Measurements from ENCODE around the gene ACOT6. TPM values are rescaled to one million over a fixed set of nuclear protein-coding genes. Genes with fewer than 3 reads are reported as not detected.
"Not testable (repeated sequence)": the region's sequence is repeated elsewhere in the genome, so short reads cannot be mapped to it uniquely, and the experiment has no call there.

Gene ACOT6
- total RNA-seq, 1 experiment from 2014 or later = not detected

DNA sequence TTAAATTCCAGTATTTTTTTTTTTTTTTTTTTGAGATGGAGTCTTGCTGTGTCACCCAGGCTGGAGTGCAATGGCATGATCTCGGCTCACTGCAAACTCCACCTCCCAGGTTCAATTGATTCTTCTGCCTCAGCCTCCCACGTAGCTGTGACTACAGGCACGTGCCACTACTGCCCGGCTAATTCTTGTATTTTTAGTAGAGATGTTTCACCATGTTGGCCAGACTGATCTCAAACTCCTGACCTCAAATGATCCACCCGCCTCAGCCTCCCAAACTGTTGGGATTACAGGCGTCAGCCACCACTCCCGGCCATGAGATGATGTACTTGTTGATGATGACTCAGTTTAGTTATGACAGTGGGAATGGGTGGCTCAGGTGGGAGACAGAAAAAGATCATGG, 38.1 kb upstream of the ACOT6 start:
- CTCF ChIA-PET = interaction anchor here (0.7 kb wide), 1 partner anchor 22 kb away, joined by 6 read pairs; no protein-coding TSS in a partner anchor
- intact Hi-C loops (cut with micrococcal nuclease); H3K9me3 Mint-ChIP-seq (ENCODE audit: unreplicated experiment); H3K27ac Mint-ChIP-seq (ENCODE audit: low read depth, unreplicated experiment); H3K4me1 Mint-ChIP-seq (ENCODE audit: insufficient read depth, unreplicated experiment); DNase-seq (ENCODE audit: unreplicated experiment); H3K27me3 Mint-ChIP-seq (ENCODE audit: insufficient read depth, unreplicated experiment); BruUV-seq (replicated peaks); POLR2A ChIA-PET; H3K4me3 Mint-ChIP-seq (ENCODE audit: unreplicated experiment): not testable (repeated sequence)
- peaks cover 46% of the 10 kb centered on the region for H3K36me3 Mint-ChIP-seq (ENCODE audit: insufficient read depth, unreplicated experiment)

DNA sequence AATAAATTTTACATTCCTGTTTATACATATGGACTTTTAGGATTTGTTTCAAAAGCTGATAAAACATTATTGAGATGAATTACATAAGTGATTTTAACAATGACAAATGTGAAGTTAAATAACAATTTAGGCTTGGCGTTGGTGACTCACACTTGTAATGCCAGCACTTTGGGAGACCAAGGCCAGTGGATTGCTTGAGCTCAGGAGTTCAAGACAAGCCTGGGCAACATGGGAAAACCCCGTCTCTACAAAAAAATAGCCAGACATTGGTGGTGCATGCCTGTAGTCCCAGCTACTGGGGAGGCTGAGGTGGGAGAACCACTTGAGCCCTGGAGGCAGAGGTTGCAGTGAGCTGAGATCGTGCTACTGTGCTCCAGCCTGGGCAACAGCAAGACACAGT, 35.9 kb upstream of the ACOT6 start:
- Mint-ChIP-seq H3K4me3 (ENCODE audit: unreplicated experiment) (no peak overlapping the region), H3K36me3 (ENCODE audit: insufficient read depth, unreplicated experiment) (peaks cover 48% of the 10 kb centered on the region), H3K9me3 (ENCODE audit: unreplicated experiment) (no peaks in the 10 kb centered on the region), H3K27ac (ENCODE audit: low read depth, unreplicated experiment) (no peak overlapping the region), H3K4me1 (ENCODE audit: insufficient read depth, unreplicated experiment) (no peaks in the 10 kb centered on the region), H3K27me3 (ENCODE audit: insufficient read depth, unreplicated experiment) (no peaks in the 10 kb centered on the region)
- intact Hi-C loops (cut with micrococcal nuclease) = no loop called here
- BruUV-seq (replicated peaks) = no TSS peak
- TF ChIP-seq, protein P1, sequence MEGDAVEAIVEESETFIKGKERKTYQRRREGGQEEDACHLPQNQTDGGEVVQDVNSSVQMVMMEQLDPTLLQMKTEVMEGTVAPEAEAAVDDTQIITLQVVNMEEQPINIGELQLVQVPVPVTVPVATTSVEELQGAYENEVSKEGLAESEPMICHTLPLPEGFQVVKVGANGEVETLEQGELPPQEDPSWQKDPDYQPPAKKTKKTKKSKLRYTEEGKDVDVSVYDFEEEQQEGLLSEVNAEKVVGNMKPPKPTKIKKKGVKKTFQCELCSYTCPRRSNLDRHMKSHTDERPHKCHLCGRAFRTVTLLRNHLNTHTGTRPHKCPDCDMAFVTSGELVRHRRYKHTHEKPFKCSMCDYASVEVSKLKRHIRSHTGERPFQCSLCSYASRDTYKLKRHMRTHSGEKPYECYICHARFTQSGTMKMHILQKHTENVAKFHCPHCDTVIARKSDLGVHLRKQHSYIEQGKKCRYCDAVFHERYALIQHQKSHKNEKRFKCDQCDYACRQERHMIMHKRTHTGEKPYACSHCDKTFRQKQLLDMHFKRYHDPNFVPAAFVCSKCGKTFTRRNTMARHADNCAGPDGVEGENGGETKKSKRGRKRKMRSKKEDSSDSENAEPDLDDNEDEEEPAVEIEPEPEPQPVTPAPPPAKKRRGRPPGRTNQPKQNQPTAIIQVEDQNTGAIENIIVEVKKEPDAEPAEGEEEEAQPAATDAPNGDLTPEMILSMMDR (IDR thresholded peaks at IDR 0.05; ENCODE audit: unreplicated experiment) = no peak
- POLR2A ChIA-PET = interaction anchor here (0.7 to 2.6 kb wide), 11 partner anchors 8 to 148 kb away, joined by 3 to 13 read pairs (median 4); partner anchors contain the start of genes ACOT1, ACOT2 and NUMB
- DNase-seq (ENCODE audit: unreplicated experiment) = peak; percentile 86
- CTCF ChIA-PET = interaction anchor here (0.5 to 0.6 kb wide), 2 partner anchors 66 to 702 kb away, joined by 4 read pairs; no protein-coding TSS in a partner anchor

DNA sequence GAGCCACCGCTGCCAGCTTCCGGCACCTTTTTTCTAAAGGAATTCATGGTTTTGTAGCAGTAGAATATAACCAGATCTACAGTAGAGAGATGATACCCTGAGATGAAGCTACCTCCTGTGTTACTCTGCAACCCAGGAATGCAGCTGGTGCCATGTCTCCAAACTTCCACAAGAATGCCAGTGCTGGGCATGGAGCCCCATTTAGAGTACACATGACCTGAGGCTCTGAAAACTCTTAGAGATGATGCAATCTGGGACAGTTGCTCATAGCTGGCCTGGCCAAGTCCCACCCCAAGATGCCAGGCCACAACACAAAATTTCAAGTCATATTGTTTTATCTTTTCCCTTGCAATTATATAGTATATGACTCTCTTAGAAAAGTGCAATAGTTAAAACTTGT, 35.1 kb upstream of the ACOT6 start:
- DNase-seq (ENCODE audit: unreplicated experiment); H3K27me3 Mint-ChIP-seq (ENCODE audit: insufficient read depth, unreplicated experiment); H3K4me1 Mint-ChIP-seq (ENCODE audit: insufficient read depth, unreplicated experiment); BruUV-seq (replicated peaks); H3K4me3 Mint-ChIP-seq (ENCODE audit: unreplicated experiment); H3K9me3 Mint-ChIP-seq (ENCODE audit: unreplicated experiment); H3K27ac Mint-ChIP-seq (ENCODE audit: low read depth, unreplicated experiment); intact Hi-C loops (cut with micrococcal nuclease): not testable (repeated sequence)
- ChIA-PET POLR2A (interaction anchor here (0.6 to 2.6 kb wide), 8 partner anchors 9 to 461 kb away, joined by 3 to 13 read pairs (median 4); partner anchors contain the start of genes ACOT1 and ACOT2), CTCF (interaction anchor here (0.7 to 0.9 kb wide), 2 partner anchors 61 to 97 kb away, joined by 4 read pairs; no protein-coding TSS in a partner anchor)
- H3K36me3 Mint-ChIP-seq (ENCODE audit: insufficient read depth, unreplicated experiment) = peaks cover 48% of the 10 kb centered on the region

DNA sequence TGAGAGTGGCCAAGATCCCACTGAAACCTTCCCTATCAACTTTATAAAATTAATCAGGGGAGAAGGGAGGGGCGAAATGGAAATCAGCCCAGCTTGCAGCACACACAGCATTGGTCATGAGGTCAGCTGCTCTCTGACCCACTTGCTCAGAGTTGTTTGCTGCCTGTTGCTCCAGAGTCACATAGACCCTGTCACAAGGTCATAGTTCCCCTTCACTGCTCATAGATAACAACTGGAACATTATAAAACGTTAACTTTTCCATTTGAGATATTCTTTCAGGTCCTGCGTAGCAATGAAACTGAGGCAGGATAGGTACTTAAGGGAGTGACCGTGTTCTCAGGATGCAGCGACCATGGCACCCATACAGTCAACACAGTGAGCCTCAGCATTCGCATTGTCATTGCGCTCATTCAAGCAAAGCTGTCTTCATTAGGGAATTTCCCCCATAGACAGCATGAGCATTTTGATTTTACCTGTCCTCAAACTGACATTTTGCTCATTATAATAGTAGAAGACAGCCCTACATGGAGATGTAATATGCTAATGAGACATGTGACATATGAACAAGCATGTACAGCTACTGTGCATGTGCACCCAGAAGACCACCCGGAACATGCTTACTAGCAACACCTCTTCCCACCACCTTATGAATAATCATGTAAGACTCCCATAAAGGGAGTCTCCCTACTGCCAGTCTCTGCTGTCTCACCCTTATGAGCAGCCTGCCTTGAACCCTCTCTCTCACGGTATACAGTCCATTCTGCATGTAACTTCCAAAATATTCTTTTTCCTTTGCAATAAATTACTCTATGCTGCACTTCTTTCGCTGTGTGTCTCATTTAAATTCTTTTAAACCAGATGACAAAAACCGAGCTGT, 30.0 kb upstream of the ACOT6 start:
- H3K27ac Mint-ChIP-seq (ENCODE audit: low read depth, unreplicated experiment); H3K4me1 Mint-ChIP-seq (ENCODE audit: insufficient read depth, unreplicated experiment); H3K9me3 Mint-ChIP-seq (ENCODE audit: unreplicated experiment); intact Hi-C loops (cut with micrococcal nuclease); POLR2A ChIA-PET; CTCF ChIA-PET; H3K27me3 Mint-ChIP-seq (ENCODE audit: insufficient read depth, unreplicated experiment); H3K4me3 Mint-ChIP-seq (ENCODE audit: unreplicated experiment); BruUV-seq (replicated peaks); DNase-seq (ENCODE audit: unreplicated experiment): not testable (repeated sequence)
- peaks cover 12% of the 10 kb centered on the region for H3K36me3 Mint-ChIP-seq (ENCODE audit: insufficient read depth, unreplicated experiment)

DNA sequence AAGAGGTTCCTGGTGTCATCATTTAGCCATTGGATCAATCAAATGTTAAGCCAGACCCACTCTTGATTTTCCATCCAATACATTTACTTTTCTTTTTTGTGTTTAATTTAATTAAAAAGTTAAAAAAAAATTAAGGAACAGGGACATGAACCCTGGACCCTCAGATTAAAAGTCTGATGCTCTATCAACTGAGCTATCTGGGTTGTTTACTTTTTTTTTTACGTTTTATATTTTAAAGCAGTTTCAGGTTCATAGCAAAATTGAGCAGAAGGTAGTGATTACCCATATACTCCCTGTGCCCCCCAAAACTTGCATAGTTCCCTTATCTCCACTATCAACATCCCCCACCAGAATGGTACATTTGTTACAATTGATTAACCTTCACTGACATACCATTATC, 23.6 kb upstream of the ACOT6 start:
- TF ChIP-seq, protein P1 (IDR thresholded peaks at IDR 0.05; ENCODE audit: unreplicated experiment) = no peak
- no peaks in the 10 kb centered on the region for H3K9me3 Mint-ChIP-seq (ENCODE audit: unreplicated experiment)
- DNase-seq (ENCODE audit: unreplicated experiment) = no peak
- no peak overlapping the region for H3K4me3 Mint-ChIP-seq (ENCODE audit: unreplicated experiment)
- no TSS peak for BruUV-seq (replicated peaks)
- POLR2A ChIA-PET = no interaction called here
- CTCF ChIA-PET = interaction anchor here (0.6 kb wide), 1 partner anchor 66 kb away, joined by 5 read pairs; no protein-coding TSS in a partner anchor
- intact Hi-C loops (cut with micrococcal nuclease) = no loop called here
- H3K27ac Mint-ChIP-seq (ENCODE audit: low read depth, unreplicated experiment) = no peak overlapping the region
- H3K4me1 Mint-ChIP-seq (ENCODE audit: insufficient read depth, unreplicated experiment) = no peaks in the 10 kb centered on the region
- H3K36me3 Mint-ChIP-seq (ENCODE audit: insufficient read depth, unreplicated experiment) = peaks cover 6% of the 10 kb centered on the region
- no peaks in the 10 kb centered on the region for H3K27me3 Mint-ChIP-seq (ENCODE audit: insufficient read depth, unreplicated experiment)
